GM18498 (cell line): ENCODE measurements around the gene POLR3K.
"Not testable (repeated sequence)": the region's sequence is repeated elsewhere in the genome, so short reads cannot be mapped to it uniquely, and the experiment has no call there.

Source experiments
- ATAC-seq: cut with Tn5 transposase; IDR thresholded peaks from one replicate; pipeline ENCODE4 v1.9.1; 2021; ENCODE audit warnings: mild to moderate bottlenecking, moderate library complexity; ENCODE audit not compliant: unreplicated experiment

POLR3K gene

DNA sequence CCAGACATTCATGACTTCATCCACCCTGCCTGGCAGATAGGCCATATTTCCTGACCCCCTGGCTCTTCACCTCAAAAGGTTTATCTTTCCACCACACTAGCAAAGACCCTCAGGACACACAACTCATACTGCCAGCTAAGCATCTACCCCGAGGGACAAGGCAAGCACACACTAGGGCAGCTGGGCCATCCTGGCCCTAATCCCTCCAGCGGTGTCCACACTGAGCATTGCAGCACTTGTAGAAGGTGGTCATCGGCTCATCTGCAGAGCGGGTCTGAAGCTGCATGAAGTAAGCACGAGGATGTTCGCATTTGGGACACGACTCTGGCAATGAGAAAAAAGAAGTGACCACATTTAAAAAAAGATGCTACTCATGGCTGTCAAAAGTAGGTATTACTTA, 6.2 kb downstream of the POLR3K start:
- ATAC-seq, result no peak

DNA sequence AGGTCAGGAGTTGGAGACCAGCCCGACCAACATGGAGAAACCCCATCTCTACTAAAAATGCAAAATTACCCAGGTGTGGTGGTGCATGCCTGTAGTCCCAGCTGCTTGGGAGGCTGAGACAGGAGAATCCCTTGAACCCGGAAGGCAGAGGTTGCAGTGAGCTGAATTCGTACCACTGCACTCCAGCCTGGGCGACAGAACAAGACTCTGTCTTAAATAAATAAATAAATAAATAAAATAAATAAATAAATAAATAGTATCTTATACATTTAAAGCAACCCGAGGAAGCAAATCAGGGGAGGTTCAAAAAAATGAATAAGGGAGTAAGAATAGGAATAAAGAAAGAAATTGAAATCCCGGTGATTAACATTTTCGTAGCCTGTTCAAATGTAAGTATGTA, 6.9 kb downstream of the POLR3K start:
- ATAC-seq, result not testable (repeated sequence)

DNA sequence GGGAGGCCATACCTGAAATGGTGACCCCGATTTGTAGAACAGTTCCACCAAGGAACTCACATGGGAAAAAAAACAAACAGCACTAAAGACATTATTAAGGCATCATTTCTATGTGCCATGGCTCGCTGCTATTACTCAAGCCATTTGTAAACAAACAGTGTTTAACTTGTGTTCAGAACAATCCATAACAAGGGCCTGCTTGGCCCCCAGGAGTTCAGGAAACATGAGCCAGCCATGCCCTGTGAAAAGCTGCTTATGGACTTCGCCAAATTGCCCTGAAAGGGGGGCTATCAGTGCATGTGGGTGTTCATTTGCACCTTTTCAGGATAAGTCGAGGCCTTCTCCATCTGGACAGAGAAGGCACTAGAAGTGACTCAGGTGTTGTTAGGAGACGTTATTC, 8.0 kb downstream of the POLR3K start:
- ATAC-seq, result no peak

DNA sequence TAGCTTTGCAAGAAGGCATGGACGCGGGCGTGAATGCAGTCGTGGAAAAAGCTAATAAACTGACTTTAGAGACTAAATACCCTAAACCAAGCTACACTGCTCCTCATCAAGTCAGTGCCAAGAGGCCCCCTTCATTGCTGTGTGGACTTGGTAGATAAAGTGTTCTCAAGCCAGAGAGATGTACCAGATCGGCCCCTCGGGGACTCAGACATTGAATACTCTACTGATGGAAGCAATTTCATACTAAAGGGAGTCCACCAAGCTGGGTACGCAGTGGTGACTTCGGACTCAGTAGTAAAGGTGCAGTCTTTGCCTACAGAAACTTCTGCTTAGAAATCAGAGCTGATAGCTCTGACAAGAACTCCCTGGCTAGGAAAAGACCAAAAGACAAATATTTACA, 8.8 kb downstream of the POLR3K start:
- ATAC-seq, result no peak

DNA sequence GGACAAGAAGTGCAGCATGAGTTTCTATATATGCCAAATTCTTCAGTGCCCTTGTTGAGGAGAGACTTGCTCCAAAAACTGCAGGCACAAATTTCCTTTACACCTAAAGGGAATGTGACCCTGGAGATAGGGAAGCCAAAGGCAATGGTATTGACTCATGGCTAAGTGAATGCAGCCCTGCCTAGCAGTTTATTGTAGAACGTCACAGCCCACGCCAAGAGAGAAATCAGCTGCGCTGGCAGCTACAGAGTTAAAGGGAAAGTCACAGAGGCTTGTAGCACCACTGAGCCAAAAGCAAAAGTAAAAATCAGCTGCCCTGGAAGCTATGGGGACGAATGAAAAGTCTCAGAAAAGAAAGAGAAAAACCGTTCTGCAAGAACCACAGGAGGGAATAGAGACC, 10.1 kb downstream of the POLR3K start:
- no peak for ATAC-seq

DNA sequence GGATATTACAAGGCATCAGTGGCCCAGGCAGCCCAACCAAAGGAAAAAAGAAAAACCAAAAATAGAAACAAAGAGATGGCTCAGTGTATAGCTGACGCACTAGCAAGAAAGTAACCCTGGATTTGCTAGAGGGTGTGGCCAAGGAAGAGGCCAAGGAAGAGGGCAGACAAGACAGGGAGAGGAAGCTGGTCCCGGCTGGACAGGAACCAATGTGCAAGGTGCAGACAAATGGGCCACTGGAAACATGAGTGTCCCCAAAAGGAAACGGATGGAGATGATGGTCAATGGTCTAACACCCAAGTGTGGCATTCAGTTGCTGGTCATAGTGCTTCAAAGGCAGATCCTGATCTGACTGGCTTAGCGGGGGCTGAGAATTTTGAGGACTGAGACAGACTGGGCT, 10.7 kb downstream of the POLR3K start:
- no peak for ATAC-seq

DNA sequence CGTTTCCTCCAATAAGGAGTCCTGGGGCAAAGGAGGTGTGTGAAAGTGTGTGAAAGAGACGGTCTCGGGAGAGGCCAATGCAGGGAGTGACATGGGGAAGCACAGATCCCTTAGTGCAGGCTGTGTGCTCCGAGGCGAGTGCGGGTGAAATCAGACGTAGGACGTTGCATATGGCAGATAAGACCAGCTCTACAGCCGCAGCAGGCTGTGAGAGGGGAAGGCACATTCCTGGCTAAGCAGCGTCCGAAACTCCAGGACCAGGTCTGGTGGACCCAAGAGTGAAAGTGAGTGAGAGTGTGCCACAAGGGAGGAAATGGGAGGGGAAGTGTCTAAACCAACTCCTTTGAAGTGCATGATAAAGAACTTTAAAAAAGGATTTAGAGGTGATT, 11.3 kb downstream of the POLR3K start:
- ATAC-seq, result no peak

DNA sequence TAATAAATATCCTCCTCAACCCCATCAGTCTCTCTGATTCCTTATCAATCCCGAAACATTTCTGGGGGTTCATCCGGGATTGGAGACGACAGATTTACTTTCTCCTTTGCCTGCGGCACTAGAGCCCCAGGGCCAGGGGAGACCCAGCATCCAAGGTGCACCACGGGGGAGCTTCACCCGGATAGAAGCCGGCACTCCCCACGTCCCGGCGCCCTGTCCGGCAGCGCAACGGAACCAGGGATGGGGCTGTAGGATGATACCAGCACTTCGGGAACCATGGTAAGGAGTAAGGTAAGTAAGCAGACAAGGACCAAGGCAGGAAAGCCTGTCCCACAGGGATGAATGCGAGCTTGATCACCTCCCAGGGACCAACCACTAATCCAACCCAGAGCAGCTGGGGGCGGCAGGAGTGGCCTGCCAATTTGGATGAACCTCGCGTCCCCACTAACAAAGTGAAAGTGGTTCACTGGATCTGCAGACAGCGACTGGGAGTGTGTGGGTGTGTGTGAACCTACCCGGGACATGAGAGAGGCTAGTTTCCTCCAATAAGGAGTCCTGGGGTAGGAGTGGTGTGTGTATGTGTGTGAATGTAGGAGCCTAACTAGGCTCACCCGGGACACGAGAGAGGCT, 11.9 kb downstream of the POLR3K start:
- ATAC-seq, result no peak

DNA sequence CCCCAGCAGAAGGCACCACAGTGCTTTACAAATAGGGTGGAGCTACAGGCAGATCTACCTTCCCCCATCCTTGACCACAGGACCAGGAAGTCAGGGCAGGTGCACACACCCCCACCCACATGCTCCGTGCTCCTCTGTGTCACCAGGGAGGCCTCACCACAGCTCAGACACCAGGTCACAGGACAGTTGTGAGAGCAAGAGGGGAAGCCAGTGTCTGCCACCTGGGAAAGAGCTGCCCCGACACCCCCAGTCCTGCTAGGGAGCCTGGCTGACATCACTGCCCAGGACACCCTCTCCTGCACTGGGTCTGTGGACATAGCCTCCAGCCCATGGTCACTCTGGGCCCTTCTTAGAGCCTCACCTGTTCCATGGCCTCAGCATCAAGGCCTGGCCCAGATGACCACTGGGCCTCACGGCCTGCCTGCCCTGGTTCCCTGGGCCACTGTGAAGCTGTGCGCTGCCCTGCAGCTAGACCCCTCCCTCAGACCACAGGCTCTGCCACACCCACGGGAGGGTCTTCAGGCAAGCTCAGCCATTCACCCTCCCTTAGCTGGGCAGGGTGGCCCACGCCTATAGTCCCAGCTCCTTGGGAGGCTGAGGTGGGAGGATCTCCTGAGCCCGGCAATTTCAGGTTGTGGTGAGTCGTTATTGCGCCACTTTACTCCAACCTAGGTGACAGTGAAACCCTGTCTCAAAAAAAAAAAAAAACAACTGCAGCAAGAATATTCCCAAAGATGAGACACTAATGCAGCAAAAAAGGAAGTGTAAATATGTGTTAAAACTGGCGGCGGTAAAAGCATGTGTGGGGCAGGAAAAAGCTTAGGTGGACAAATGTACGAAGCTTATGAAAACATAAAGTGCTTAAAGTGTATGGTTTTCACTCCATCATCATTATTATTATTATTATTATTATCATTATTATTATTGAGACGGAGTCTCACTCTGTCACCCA, 14.2 kb downstream of the POLR3K start:
- ATAC-seq, result peak; percentile 84

DNA sequence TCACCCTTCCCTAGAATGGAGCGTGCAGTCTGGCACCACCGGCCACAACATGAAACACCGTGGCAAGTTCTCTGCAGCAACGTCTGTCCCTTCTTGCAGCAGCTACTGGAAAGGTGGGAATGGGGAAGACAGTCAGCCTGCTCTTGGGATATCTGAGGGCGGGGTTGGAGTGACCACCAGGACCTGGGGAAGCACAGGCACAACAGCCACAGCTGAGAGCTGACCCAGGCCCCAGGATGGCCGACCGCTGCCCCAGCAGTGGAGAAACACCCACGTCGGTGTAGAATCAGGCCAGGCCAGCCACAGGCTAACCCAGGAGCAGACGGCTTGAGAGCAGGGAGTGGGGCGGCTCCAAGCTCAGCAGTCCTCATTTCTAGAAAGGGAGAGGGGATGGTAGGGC, 15.2 kb downstream of the POLR3K start:
- ATAC-seq, result not testable (repeated sequence)

DNA sequence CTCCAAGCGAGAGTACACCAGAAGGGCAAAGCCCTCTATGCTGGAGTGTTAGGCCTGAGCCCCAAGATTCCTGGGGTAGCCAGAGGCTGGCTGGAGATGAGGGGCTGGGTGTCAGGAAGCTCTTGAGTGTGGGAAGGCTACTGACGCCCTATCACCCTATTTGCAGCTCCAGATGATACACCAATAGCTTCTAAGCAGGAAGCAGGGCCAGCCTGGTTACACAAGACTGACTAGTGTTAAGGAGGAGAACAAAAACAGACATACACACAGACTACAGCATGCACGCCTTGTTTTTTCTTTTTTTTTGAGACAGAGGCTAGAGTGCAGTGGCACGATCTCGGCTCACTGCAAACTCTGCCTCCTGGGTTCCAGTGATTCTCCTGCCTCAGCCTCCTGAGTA, 15.9 kb downstream of the POLR3K start:
- ATAC-seq, result no peak

DNA sequence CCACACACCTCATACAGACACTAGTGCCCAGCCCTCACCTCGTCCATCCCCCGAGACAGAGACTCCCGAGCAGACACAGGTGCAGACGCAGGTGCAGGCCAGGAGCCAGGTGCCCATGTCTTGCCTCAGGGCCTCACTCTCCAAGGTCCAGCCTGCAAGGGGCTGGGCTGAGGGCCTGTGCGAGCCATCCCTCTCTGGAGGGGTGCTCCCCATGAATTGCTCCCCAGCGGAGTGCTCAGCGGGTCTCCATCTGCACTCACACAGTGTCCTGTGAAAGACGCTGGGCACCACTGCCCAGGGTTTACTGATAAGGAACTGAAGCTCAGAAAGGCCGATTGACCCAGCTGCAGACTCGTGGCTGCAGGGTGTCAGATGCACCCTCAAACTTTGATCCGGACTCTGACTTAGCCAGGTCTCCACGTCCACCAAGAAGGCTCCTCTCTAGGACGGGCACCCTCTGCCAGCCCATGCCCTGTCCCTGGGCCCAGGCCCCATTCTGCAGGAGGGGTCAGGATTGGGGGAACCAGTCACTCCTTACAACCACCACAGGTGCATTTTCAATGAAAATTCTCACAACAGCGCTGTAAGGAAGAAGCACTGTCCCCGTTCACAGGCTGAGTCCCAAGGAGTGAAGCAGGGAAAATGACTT, 16.9 kb downstream of the POLR3K start:
- ATAC-seq, result no peak

DNA sequence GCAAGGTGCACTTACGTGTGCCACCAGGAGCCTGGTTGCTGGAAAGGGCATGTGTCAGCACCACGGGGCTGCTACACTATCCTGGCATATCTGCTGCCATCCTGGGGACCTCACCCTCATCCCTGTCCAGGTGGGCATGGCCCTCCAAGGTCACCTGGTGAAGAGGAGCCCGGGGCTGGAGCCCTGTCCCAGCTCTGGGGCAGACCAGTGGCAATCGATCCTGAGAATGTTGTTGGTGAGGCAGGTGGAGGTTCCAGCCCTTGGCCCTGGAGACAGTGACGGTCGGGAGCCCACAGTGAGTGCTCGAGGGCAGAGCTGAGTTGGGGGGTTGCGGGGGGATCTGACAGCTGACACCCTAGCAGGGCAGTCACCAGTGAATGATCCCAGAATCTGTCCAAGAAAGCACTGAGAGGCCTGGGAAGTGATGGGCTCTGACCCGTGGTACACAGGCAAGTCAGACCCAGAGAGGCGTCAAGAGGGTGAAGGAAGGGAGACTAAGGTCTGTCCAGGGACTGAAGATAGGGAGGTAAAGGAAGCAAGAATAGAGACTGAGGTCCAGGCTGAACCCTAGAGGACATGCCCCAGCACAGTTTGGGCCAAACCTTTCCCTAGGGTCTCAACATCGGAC, 17.6 kb downstream of the POLR3K start:
- no peak for ATAC-seq

DNA sequence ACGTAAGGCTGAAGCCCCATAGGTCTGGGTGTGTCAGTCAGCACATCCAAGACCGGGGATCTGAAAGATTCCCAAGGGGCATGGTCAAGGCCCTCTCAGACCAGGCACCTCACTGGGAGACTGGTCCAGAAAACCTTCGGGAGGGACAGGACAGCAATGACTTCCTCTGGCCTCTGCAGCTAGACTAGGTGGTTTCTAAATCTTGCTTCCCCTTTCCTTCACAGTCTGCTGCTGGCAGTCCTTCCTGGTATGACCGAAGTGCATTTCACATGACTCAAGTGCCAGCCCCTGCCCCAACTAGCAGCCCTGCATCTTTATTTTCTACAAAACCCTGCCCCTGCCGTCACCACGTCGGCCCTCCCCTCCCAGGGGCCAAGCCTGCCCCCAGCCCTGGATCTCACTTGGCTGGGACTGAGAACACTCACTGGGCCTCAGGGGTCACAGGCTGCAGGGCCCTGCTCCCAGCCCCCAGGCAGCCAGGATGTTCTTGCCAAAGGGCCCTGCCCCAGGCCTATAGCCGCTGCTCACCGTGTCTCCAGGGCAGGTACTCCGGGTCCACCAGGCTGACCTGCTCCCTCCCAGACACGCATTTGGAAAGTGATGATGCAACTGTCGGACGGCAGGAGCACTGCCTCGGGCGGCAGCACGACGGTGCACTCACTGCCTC, 18.3 kb downstream of the POLR3K start:
- no peak for ATAC-seq

DNA sequence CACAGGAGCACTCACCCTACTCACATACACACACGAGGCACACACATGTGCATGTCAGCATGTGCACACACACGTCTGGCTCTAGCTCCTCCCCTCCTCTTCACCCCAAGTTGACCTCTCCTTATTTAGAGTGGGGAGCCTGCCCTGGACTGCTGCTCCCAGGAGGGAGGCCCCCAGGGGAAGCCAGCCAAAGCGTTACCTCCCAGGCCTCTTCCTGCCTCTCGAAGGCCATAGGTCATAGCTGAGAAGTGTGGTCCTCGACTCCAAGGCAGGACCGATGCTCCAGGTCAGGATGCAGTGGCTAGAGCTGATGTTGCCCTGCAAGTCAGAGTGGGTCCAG, 18.8 kb downstream of the POLR3K start:
- no peak for ATAC-seq

DNA sequence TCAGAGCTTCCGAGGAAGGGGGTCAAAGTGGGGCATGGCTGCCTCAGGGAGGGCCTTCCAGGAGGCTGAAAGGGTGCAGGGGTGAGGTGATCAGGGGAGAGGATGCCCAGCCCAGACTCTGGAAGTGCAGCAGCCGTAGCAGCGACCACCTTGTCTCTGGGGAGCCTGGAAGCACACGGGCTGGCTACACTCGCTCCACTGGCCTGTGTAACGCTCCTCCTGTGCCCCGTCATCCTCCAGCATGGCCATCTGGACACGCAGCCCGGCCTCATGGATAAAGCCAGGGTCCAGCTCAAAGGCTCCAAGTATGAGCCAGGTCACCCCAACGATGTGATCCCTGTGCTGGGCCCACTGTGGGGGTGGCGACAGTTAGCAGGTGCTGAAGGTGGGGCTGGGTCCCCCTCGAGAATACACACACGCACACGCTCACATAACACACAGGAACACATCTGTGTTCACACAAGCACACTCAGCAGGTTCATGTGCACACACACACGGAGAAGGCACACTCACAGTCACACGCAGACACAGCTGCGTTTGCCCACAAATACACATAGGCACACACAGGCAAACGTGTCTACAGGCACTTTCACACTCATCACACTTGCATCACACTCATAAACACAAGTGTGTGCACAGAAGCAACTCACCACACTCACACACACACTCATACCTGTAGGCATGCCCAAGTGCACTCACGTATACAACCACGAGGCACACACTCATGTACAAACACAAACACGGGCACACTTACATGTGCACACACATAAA, 19.3 kb downstream of the POLR3K start:
- no peak for ATAC-seq

DNA sequence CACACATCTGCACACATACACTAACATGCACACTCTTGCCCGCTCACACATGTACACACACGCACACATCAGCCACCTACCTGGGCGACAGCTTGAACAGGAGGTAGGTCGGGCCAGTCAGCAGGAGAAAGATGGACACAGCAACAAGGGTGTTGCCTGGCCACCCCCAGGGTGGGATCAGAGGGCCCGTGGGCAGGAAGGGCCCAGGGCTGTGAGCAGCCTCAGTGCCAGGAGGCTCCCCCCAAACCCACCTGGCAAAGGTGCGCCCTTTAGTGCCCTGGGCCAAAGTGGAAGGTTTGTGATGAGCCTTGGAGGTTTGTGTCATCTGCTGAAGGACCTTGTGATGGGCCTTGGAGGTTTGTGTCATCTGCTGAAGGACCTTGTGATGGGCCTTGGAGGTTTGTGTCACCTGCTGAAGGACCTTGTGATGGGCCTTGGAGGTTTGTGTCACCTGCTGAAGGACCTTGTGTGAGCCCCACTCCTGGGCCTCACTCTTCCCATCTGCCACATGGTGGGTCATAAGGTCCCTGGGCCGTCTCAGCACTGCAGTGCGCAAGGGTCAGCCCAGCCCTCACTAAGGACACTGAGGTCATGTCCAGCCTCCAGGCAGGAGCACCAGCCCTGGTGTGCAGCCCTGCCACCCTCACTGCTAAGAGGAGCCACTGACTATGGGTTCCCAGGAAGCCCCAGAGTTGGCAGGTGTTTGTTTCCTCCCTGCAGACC, 20.1 kb downstream of the POLR3K start:
- not testable (repeated sequence) for ATAC-seq

DNA sequence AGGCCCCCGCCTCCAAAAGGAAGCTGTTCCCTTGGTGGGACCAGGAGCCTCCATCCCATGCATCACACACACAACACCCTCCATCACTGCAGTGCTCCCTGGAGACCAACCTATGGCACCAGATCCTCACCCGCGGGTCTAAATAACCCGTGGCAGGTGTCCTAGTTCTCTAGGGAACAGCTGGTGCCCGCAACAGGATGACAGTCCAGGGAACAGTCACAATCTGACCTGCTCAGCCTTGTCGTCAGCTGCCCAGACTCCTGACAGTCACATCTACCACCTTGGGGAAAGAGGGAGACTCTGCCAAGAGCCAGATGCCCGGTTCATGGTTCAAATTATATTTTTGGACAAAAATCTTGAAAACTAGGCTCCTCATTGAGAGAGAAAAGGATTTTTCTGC, 22.8 kb downstream of the POLR3K start:
- not testable (repeated sequence) for ATAC-seq

DNA sequence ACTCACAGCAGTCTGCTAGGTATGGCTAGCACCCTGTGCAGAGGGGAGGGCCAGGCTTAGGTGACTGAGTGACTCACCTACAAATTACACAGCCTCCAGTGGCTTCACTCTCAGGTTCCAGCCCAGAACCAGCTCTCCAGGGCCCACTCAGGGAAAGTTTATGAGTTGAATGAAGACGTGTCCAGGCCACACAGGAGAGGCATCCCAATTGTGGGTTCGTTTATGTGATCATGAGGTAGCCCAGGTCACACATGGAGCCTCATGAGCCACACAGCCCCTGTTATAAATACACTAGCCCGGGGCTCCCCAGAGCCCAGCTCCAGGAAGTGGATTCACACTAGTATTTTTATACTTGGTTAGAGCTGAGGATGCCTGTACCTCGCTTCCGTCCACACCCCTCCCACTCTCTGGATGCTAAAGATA, 27.5 kb downstream of the POLR3K start:
- peak; percentile 61 for ATAC-seq

DNA sequence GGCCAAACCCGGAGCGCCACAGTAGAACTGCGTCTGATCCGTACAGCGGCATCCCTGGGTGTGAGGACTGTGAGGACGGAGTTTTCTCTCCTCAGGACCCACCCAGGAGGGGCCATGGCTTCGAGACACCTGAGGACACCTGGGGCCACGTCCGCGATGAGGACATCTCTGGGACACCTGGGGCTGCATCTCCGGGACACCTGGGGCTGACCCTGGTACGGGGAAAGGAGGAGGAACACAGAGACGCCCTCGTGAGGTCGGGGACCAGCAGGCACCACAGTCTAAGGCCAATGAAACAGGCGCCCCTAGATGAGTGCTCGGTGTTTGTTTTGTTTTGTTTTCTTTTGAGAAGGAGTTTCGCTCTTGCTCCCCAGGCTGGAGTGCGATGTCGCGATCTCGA, 29.3 kb downstream of the POLR3K start:
- ATAC-seq, result not testable (repeated sequence)
